ENCODE results near the gene WDR33.
A peak's percentile ranks its signal among the peaks of the same experiment; 100 is the strongest.

DNA sequence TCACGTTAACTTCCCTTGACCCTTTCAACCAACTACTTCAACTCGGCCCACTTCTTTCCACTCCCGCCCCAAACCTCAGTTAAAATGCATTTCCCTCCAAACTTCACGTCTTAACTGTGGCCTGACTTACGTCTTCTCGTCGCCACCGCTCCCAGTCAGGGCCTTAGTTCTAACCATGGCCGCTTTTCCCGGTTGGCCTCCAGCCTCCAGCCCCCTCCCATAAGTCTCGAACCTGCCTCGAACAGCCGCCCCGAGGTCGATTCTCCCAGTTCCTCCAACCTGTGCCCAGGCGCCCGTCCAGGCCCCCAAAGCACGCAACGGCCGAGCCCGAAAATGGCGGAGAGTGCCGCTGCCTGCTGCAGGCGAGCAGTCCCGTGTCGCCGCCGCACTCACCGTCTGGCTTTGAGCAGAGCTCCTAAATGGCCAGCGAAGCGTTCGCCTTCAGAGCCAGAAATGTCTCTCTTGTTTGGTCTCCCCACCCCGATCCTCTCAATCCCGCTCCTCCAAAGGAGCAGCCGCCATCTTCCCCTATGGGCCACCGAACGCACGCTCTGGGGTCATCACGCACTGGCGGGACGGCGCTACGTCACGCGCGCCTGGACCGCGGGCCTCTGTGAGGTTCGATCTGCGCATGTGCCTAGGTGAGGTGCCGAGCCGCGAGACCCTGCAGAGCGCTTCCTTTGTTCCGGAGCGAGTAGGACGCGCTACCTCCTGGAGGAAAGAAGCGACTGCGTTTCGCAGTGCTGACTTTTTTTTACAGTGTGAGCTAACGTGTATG, at the start of gene WDR33:
- TF ChIP-seq POLR2AphosphoS5 (IDR thresholded peaks at IDR 0.05; ENCODE audit: low read depth, low read length) (peak; percentile 89), POLR2A (IDR thresholded peaks at IDR 0.05; ENCODE audit: low read depth, low read length) (no peak; the same call in none of the 2 replicates)
